ENCODE data around the gene ADARB1.

GRCh38 chr21:45081636-45082035, 7.3 kb downstream of the ADARB1 start:
- TF ChIP-seq CTCF (IDR thresholded peaks at IDR 0.05; ENCODE audit: poor library complexity) (no peak), EZH2phosphoT487 (IDR thresholded peaks at IDR 0.05; ENCODE audit: low read depth, severe bottlenecking, unreplicated experiment) (no peak)
